Mucosa of descending colon (tissue), 3 donors: ENCODE data around the gene CHD2. TPM values are rescaled to one million over a fixed set of nuclear protein-coding genes. Genes with fewer than 3 reads are reported as not detected.
A peak's percentile ranks its signal among the peaks of the same experiment; 100 is the strongest.

Experiments
- ATAC-seq: fragments of 200-7000 bp; cut with Tn5 transposase; one replicate; pipeline ENCODE4 v1.9.1; 2020; ENCODE audit warnings: mild to moderate bottlenecking, moderate library complexity
- DNase-seq, 3 donors: peaks; one replicate each; pipeline ENCODE4 v3.0.0-alpha.2; 2020
- H3K36me3 ChIP-seq: fragments of 200-600 bp; one replicate; pipeline ENCODE4 v1.8.0; 2021; ENCODE audit warnings: low read depth, mild to moderate bottlenecking
- H3K4me1 ChIP-seq: fragments of 200-600 bp; one replicate; pipeline ENCODE4 v1.8.0; 2021; ENCODE audit warnings: low read depth, mild to moderate bottlenecking
- H3K4me3 ChIP-seq: fragments of 200-600 bp; one replicate; pipeline ENCODE4 v1.8.0; 2021; ENCODE audit warnings: mild to moderate bottlenecking
- H3K9me3 ChIP-seq: fragments of 200-600 bp; one replicate; pipeline ENCODE4 v1.8.0; 2021; ENCODE audit warnings: mild to moderate bottlenecking
- intact Hi-C, 2 donors: fragments of 100-400 bp; cut with DNase I in 1 of 2; cut with micrococcal nuclease in 1 of 2; formaldehyde crosslinking; loops; one replicate each; pipeline versions ENCODE4 v1.11.0 to v1.11.1; 2022; cut with DNase I, micrococcal nuclease
- long read RNA-seq, 2 donors: library from polyadenylated mRNA; unstranded; transcript quantifications; one replicate each; pipeline ENCODE4 v2.0.0, GENCODE V29; 2019 to 2021
- total RNA-seq, 3 donors: library from RNA; stranded (reverse); fragmentation: NEBNext Ultra II Directional in 2 of 3; extraction: Animal tissue kit (Norgen Biotek cat#: 25700) in 2 of 3; gene quantifications; one replicate each; pipeline versions ENCODE4 v1.2.1 to v1.2.4, GENCODE V29; 2021 to 2023
- TF ChIP-seq, protein P1 (sequence below): fragments of 200-600 bp; IDR thresholded peaks from one replicate; pipeline ENCODE4 v1.8.0; 2022; ENCODE audit warnings: antibody characterized with exemption, mild to moderate bottlenecking
- donor health status: DM: no; HTN: no; CAD: no; lungs with moderate emphysema.
- donor health status: DM: no; HTN: no; CAD: no.
- donor health status: DM: no; HTN: yes; CAD: no.

Gene CHD2
- total RNA-seq, result 100 to 1,000 TPM in 2 of 3 donors, 10 to 100 TPM in 1; 86.2 to 128 (median 110) TPM
- long read RNA-seq, donor 1, partial matches to known transcripts, result 12 of 27 reads
- long read RNA-seq, donor 1, other reads (novel, unspliced or antisense), result 13 of 27 reads
- long read RNA-seq, donor 2, partial matches to known transcripts, result 5 of 10 reads
- long read RNA-seq, donor 2, other reads (novel, unspliced or antisense), result 4 of 10 reads

DNA sequence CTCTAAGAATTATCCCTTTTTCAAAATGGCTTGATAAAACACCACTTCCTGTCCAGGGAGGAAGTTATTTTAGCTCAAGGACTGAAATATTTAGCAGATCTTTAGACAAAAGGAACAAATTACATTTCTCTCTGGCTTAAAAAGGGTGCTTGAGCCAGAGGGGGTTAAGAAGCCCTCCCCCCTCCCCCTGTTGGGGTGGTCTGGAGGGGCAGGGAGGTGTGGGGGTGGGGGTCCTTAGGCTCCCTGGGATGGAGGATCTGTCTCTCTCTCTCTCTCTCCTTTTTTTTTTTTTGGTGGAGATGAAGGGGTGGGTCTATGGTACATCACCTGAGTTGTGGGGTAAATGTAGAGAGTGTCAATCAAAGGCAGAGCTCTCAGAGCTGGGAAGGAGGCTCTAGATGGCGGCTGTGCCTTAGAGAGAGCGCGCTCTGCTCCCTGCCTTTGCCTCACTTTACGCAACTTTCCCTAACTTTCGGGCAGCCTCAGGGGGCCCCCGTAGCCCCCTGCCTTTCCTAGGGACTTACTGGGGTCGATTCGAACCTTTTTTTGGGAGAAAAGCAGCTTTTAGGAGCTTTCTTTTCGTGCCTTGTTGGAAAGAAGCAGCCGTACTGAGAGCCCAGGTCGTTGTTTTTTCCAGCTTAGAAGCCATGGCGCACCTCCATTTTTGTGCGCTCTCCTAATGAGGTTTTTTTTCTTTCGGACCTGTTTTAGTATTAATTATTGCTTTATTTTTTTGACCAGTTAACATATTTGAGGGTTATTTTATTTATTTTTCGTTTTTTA lies at the start of gene CHD2:
TSS of gene CHD2 (plus strand) at position 377 of the 783 bp plus-strand sequence. CDS start 914 bp downstream, outside the sequence.
- DNase-seq, result peak; percentile 75 to 90 (median 79)
- intact Hi-C loops, result loop anchor here in 1 of 2 donors (5.0 kb wide), 1 partner anchor 88 kb away; no protein-coding TSS in a partner anchor
- Histone ChIP-seq H3K9me3 (no peaks in the 10 kb centered on the region), H3K36me3 (no peaks in the 10 kb centered on the region), H3K4me1 (peaks cover 27% of the 10 kb centered on the region), H3K4me3 (peak within 1 kb of the TSS; percentile 27)
- TF ChIP-seq, protein P1, sequence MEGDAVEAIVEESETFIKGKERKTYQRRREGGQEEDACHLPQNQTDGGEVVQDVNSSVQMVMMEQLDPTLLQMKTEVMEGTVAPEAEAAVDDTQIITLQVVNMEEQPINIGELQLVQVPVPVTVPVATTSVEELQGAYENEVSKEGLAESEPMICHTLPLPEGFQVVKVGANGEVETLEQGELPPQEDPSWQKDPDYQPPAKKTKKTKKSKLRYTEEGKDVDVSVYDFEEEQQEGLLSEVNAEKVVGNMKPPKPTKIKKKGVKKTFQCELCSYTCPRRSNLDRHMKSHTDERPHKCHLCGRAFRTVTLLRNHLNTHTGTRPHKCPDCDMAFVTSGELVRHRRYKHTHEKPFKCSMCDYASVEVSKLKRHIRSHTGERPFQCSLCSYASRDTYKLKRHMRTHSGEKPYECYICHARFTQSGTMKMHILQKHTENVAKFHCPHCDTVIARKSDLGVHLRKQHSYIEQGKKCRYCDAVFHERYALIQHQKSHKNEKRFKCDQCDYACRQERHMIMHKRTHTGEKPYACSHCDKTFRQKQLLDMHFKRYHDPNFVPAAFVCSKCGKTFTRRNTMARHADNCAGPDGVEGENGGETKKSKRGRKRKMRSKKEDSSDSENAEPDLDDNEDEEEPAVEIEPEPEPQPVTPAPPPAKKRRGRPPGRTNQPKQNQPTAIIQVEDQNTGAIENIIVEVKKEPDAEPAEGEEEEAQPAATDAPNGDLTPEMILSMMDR, result no peak
- peak; percentile 70 for ATAC-seq

GRCh38 chr15:92853222-92853621 lies 46.9 kb upstream of the CHD2 start:
- intact Hi-C loops, result no loop called here
- Histone ChIP-seq H3K4me3 (no peak overlapping the region), H3K36me3 (no peaks in the 10 kb centered on the region), H3K9me3 (no peaks in the 10 kb centered on the region), H3K4me1 (no peaks in the 10 kb centered on the region)
- DNase-seq, result no peak
- no peak for ATAC-seq
- TF ChIP-seq, protein P1, result no peak

- TF ChIP-seq, protein P1, result no peak
- intact Hi-C loops, result no loop called here
- DNase-seq (no peak), ATAC-seq (no peak)
- Histone ChIP-seq H3K4me1 (no peaks in the 10 kb centered on the region), H3K9me3 (no peaks in the 10 kb centered on the region), H3K36me3 (no peaks in the 10 kb centered on the region), H3K4me3 (no peak overlapping the region)
Observed at GRCh38 chr15:92861742-92862141, 38.4 kb upstream of the CHD2 start.

DNA sequence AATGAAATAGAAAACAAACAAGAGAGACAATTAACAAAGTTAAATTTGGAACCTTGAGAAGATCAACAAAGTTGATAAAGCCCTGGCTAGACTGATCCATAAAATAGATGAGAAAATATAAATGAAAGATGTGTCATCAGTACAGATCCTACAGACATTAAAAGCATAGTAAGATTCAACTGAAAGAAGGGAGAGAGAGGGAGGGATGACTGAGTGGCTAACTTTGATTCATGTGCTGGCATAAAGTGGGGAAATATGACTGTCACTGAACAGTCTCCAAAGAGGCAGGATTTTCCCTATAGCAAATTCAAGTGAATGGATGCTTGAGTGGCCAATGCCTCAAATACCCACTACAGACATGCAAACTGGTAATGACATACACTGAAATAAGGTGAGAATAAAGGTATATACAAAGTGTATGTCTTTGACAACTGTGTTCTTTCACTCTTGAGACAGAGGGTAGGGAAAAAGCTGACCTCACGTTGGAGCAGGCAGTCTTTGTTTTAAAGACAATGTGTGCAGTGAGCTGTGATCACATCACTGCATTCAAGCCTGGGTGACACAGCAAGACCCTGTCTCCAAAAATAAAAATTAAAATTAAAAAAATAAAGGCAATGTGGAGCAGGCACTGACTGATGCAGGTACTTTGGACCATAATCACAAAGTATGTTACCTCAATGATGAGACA lies 35.9 kb upstream of the CHD2 start:
- Histone ChIP-seq H3K4me3 (no peak overlapping the region), H3K4me1 (no peaks in the 10 kb centered on the region), H3K9me3 (no peaks in the 10 kb centered on the region), H3K36me3 (no peaks in the 10 kb centered on the region)
- DNase-seq, result no peak
- ATAC-seq, result no peak
- intact Hi-C loops, result no loop called here
- TF ChIP-seq, protein P1, result no peak

- H3K4me1 ChIP-seq, result no peaks in the 10 kb centered on the region
- DNase-seq (no peak), ATAC-seq (no peak)
- TF ChIP-seq, protein P1, result no peak
- no peaks in the 10 kb centered on the region for H3K36me3 ChIP-seq
- no peaks in the 10 kb centered on the region for H3K9me3 ChIP-seq
- intact Hi-C loops, result no loop called here
- H3K4me3 ChIP-seq, result no peak overlapping the region
Observed at GRCh38 chr15:92869263-92869940, 30.7 kb upstream of the CHD2 start.
